ENCODE data around the gene FGFRL1. TPM values are rescaled to one million over a fixed set of nuclear protein-coding genes. Genes with fewer than 3 reads are reported as not detected.
"Not testable (repeated sequence)": the region's sequence is repeated elsewhere in the genome, so short reads cannot be mapped to it uniquely, and the experiment has no call there.

FGFRL1 gene
- total RNA-seq, 2 donors from 2014 or later = 61.1 to 84.0 TPM

- DNase-seq (ENCODE audit: low spot score) (no peak), ATAC-seq (ENCODE audit: insufficient number of reproducible peaks, low FRiP score, low read depth) (no peak)
- H3K4me1 ChIP-seq (ENCODE audit: control insufficient read depth in 1 of 2, low read depth in 2 of 2) = peaks cover 10 to 21% of the 10 kb centered on the region in 2 donors
- H3K36me3 ChIP-seq = no peaks in the 10 kb centered on the region
- no peak for TF ChIP-seq CTCF (IDR thresholded peaks at IDR 0.05)
- no peaks in the 10 kb centered on the region for H3K27me3 ChIP-seq (replicated peaks; ENCODE audit: insufficient read depth)
- no peaks in the 10 kb centered on the region for H3K9me3 ChIP-seq
- H3K4me3 ChIP-seq = peak overlapping the region; percentile 97
- no peak overlapping the region for H3K27ac ChIP-seq
Observed at GRCh38 chr4:971666-972500, 39.5 kb upstream of the FGFRL1 start.

GRCh38 chr4:972651-973424, 38.6 kb upstream of the FGFRL1 start:
- peak; percentile 25 for ATAC-seq (ENCODE audit: insufficient number of reproducible peaks, low FRiP score, low read depth)
- Histone ChIP-seq H3K4me1 (ENCODE audit: control insufficient read depth in 1 of 2, low read depth in 2 of 2) (peaks cover 10 to 21% of the 10 kb centered on the region in 2 donors), H3K27me3 (replicated peaks; ENCODE audit: insufficient read depth) (no peaks in the 10 kb centered on the region), H3K27ac (no peak overlapping the region), H3K36me3 (no peaks in the 10 kb centered on the region), H3K4me3 (peak overlapping the region; percentile 97), H3K9me3 (no peaks in the 10 kb centered on the region)
- no peak for DNase-seq (ENCODE audit: low spot score)
- no peak for TF ChIP-seq CTCF (IDR thresholded peaks at IDR 0.05)

- TF ChIP-seq CTCF (IDR thresholded peaks at IDR 0.05) = no peak
- H3K9me3 ChIP-seq = no peaks in the 10 kb centered on the region
- ATAC-seq (ENCODE audit: insufficient number of reproducible peaks, low FRiP score, low read depth) = peak; percentile 88
Observed at GRCh38 chr4:973431-974397, 37.7 kb upstream of the FGFRL1 start, which contains the start of gene DGKQ. Gene DGKQ, minus strand, starts transcription at chr4:973569. Its CDS starts 87 bp downstream, at chr4:973482.

GRCh38 chr4:974668-975067, 36.8 kb upstream of the FGFRL1 start:
- no peak overlapping the region for H3K27ac ChIP-seq
- no peak overlapping the region for H3K4me3 ChIP-seq
- H3K36me3 ChIP-seq = no peaks in the 10 kb centered on the region
- no peak for TF ChIP-seq CTCF (IDR thresholded peaks at IDR 0.05)
- ATAC-seq (ENCODE audit: insufficient number of reproducible peaks, low FRiP score, low read depth) (no peak), DNase-seq (ENCODE audit: low spot score) (no peak)
- peaks cover 10 to 21% of the 10 kb centered on the region in 2 donors for H3K4me1 ChIP-seq (ENCODE audit: control insufficient read depth in 1 of 2, low read depth in 2 of 2)
- H3K9me3 ChIP-seq = no peaks in the 10 kb centered on the region
- H3K27me3 ChIP-seq (replicated peaks; ENCODE audit: insufficient read depth) = no peaks in the 10 kb centered on the region

More at GRCh38 chr4:973431-974397, 37.7 kb upstream of the FGFRL1 start, which contains the start of gene DGKQ:
- Histone ChIP-seq H3K27ac (no peak within 1 kb of the TSS), H3K4me3 (peak within 1 kb of the TSS; percentile 97), H3K27me3 (replicated peaks; ENCODE audit: insufficient read depth) (no peaks in the 10 kb centered on the region), H3K36me3 (no peaks in the 10 kb centered on the region), H3K4me1 (ENCODE audit: control insufficient read depth in 1 of 2, low read depth in 2 of 2) (peaks cover 10 to 21% of the 10 kb centered on the region in 2 donors)
- peak; percentile 43 for DNase-seq (ENCODE audit: low spot score)

GRCh38 chr4:976016-976415, 35.4 kb upstream of the FGFRL1 start:
- peaks cover 10 to 19% of the 10 kb centered on the region in 2 donors for H3K4me1 ChIP-seq (ENCODE audit: control insufficient read depth in 1 of 2, low read depth in 2 of 2)
- not testable (repeated sequence) for H3K4me3 ChIP-seq; ATAC-seq (ENCODE audit: insufficient number of reproducible peaks, low FRiP score, low read depth); H3K27ac ChIP-seq; H3K36me3 ChIP-seq; DNase-seq (ENCODE audit: low spot score); H3K27me3 ChIP-seq (replicated peaks; ENCODE audit: insufficient read depth); H3K9me3 ChIP-seq

Data from thoracic aorta (tissue), 2 donors.